ENCODE data around the gene CALM1.

The CALM1 gene

DNA sequence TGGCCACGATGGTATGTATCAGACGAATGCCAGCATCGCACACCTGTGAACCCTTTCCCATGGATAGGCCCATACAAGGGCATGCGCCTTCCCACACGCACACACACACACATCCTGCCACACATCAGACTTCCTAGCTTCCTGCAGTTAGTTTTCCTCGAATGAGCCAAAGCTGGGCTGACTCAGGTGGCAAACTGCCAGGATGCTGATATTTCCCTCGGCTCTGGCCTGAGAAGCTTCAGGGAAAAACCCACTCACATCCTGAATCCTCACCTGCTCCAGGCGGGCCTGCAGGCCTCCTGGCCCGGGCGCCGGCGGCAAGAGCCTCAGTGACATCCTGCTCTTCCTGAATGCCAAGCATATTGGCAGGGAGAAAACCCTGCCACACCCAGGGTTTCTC is 22.4 kb downstream of the CALM1 start:
- H3K36me3 ChIP-seq (ENCODE audit: low read length) = no peaks in the 10 kb centered on the region

GRCh38 chr14:90421001-90421631 is 24.3 kb downstream of the CALM1 start:
- H4K20me1 ChIP-seq (ENCODE audit: low read depth, low read length) = no peaks in the 10 kb centered on the region
- H3K79me2 ChIP-seq (ENCODE audit: insufficient read depth, low read length) = no peaks in the 10 kb centered on the region
- H3K9me3 ChIP-seq (ENCODE audit: insufficient read depth, low read length) = no peaks in the 10 kb centered on the region
- H3K9me2 ChIP-seq (replicated peaks; ENCODE audit: insufficient read depth, low read length) = no peaks in the 10 kb centered on the region
- H3K27me3 ChIP-seq (ENCODE audit: low read length) = no peaks in the 10 kb centered on the region
- no peak overlapping the region for H3K27ac ChIP-seq (ENCODE audit: low read depth, low read length)
- H3K4me2 ChIP-seq (ENCODE audit: low read depth, low read length, poor library complexity, severe bottlenecking) = no peak overlapping the region
- TF ChIP-seq, protein P1, sequence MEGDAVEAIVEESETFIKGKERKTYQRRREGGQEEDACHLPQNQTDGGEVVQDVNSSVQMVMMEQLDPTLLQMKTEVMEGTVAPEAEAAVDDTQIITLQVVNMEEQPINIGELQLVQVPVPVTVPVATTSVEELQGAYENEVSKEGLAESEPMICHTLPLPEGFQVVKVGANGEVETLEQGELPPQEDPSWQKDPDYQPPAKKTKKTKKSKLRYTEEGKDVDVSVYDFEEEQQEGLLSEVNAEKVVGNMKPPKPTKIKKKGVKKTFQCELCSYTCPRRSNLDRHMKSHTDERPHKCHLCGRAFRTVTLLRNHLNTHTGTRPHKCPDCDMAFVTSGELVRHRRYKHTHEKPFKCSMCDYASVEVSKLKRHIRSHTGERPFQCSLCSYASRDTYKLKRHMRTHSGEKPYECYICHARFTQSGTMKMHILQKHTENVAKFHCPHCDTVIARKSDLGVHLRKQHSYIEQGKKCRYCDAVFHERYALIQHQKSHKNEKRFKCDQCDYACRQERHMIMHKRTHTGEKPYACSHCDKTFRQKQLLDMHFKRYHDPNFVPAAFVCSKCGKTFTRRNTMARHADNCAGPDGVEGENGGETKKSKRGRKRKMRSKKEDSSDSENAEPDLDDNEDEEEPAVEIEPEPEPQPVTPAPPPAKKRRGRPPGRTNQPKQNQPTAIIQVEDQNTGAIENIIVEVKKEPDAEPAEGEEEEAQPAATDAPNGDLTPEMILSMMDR (IDR thresholded peaks at IDR 0.05; ENCODE audit: insufficient read depth, low read length, poor library complexity, severe bottlenecking) = no peak
- no peak for TF ChIP-seq EZH2phosphoT487 (conservative IDR thresholded peaks at IDR 0.05; ENCODE audit: low read length)
- no peak overlapping the region for H3K4me3 ChIP-seq (ENCODE audit: insufficient read depth, low read length, poor library complexity, severe bottlenecking)
- no peak overlapping the region for H3K9ac ChIP-seq (ENCODE audit: low read length)
- no peak overlapping the region for H2AFZ ChIP-seq (ENCODE audit: low read depth, low read length, severe bottlenecking)
- H3F3A ChIP-seq (ENCODE audit: insufficient read depth) = no peaks in the 10 kb centered on the region
- no peaks in the 10 kb centered on the region for H3K36me3 ChIP-seq (ENCODE audit: low read length)

More for the DNA sequence above, 22.4 kb downstream of the CALM1 start:
- H3K27ac ChIP-seq (ENCODE audit: low read depth, low read length) = no peak overlapping the region
- no peak overlapping the region for H3K9ac ChIP-seq (ENCODE audit: low read length)
- H4K20me1 ChIP-seq (ENCODE audit: low read depth, low read length) = no peaks in the 10 kb centered on the region
- H3K27me3 ChIP-seq (ENCODE audit: low read length) = no peaks in the 10 kb centered on the region
- no peaks in the 10 kb centered on the region for H3K9me3 ChIP-seq (ENCODE audit: insufficient read depth, low read length)
- no peak for TF ChIP-seq EZH2phosphoT487 (conservative IDR thresholded peaks at IDR 0.05; ENCODE audit: low read length)
- TF ChIP-seq, protein P1 (IDR thresholded peaks at IDR 0.05; ENCODE audit: insufficient read depth, low read length, poor library complexity, severe bottlenecking) = no peak
- no peaks in the 10 kb centered on the region for H3K9me2 ChIP-seq (replicated peaks; ENCODE audit: insufficient read depth, low read length)
- no peaks in the 10 kb centered on the region for H3F3A ChIP-seq (ENCODE audit: insufficient read depth)
- H3K4me3 ChIP-seq (ENCODE audit: insufficient read depth, low read length, poor library complexity, severe bottlenecking) = no peak overlapping the region
- H3K4me2 ChIP-seq (ENCODE audit: low read depth, low read length, poor library complexity, severe bottlenecking) = no peak overlapping the region
- no peaks in the 10 kb centered on the region for H3K79me2 ChIP-seq (ENCODE audit: insufficient read depth, low read length)
- H2AFZ ChIP-seq (ENCODE audit: low read depth, low read length, severe bottlenecking) = no peak overlapping the region

GRCh38 chr14:90421632-90422020 is 24.8 kb downstream of the CALM1 start:
- Histone ChIP-seq H4K20me1 (ENCODE audit: low read depth, low read length) (no peaks in the 10 kb centered on the region), H3K4me3 (ENCODE audit: insufficient read depth, low read length, poor library complexity, severe bottlenecking) (no peak overlapping the region), H3K27me3 (ENCODE audit: low read length) (no peaks in the 10 kb centered on the region), H2AFZ (ENCODE audit: low read depth, low read length, severe bottlenecking) (no peak overlapping the region), H3K27ac (ENCODE audit: low read depth, low read length) (no peak overlapping the region), H3K9me3 (ENCODE audit: insufficient read depth, low read length) (no peaks in the 10 kb centered on the region), H3F3A (ENCODE audit: insufficient read depth) (no peaks in the 10 kb centered on the region), H3K9ac (ENCODE audit: low read length) (no peak overlapping the region), H3K4me2 (ENCODE audit: low read depth, low read length, poor library complexity, severe bottlenecking) (no peak overlapping the region), H3K36me3 (ENCODE audit: low read length) (no peaks in the 10 kb centered on the region), H3K9me2 (replicated peaks; ENCODE audit: insufficient read depth, low read length) (no peaks in the 10 kb centered on the region), H3K79me2 (ENCODE audit: insufficient read depth, low read length) (no peaks in the 10 kb centered on the region)
- TF ChIP-seq EZH2phosphoT487 (conservative IDR thresholded peaks at IDR 0.05; ENCODE audit: low read length) = no peak
- TF ChIP-seq, protein P1 (IDR thresholded peaks at IDR 0.05; ENCODE audit: insufficient read depth, low read length, poor library complexity, severe bottlenecking) = no peak
